Endodermal cell (in vitro differentiated cells): ENCODE data around the gene SLC22A3. TPM values are rescaled to one million over a fixed set of nuclear protein-coding genes. Genes with fewer than 3 reads are reported as not detected.
A peak's percentile ranks its signal among the peaks of the same experiment; 100 is the strongest.

Experiments
- DNase-seq: peaks from one replicate; pipeline ENCODE4 v3.0.0-alpha.2; 2017
- H3K27ac ChIP-seq: 2 replicates; pipeline ENCODE4 v1.5.1; 2013; ENCODE audit warnings: mild to moderate bottlenecking, low read depth, low read length, moderate library complexity
- H3K27me3 ChIP-seq: 2 replicates; pipeline ENCODE4 v1.6.1; 2013; ENCODE audit warnings: mild to moderate bottlenecking, low read length, moderate library complexity; ENCODE audit not compliant: insufficient read depth, control insufficient read depth, poor library complexity, severe bottlenecking
- H3K36me3 ChIP-seq: 2 replicates; pipeline ENCODE4 v1.7.0; 2013; ENCODE audit warnings: mild to moderate bottlenecking, low read length, moderate library complexity; ENCODE audit not compliant: control insufficient read depth, insufficient read depth
- H3K4me1 ChIP-seq: one replicate; pipeline ENCODE4 v1.7.0; 2013; ENCODE audit warnings: low read length; ENCODE audit not compliant: control insufficient read depth, insufficient read depth
- H3K4me3 ChIP-seq: 2 replicates; pipeline ENCODE4 v1.5.1; 2013; ENCODE audit warnings: mild to moderate bottlenecking, low read length, moderate library complexity
- H3K9ac ChIP-seq: 2 replicates; pipeline ENCODE4 v1.6.1; 2013; ENCODE audit warnings: mild to moderate bottlenecking, low read length, moderate library complexity; ENCODE audit not compliant: poor library complexity, severe bottlenecking; ENCODE audit errors: extremely low read depth
- H3K9me3 ChIP-seq: 2 replicates; pipeline ENCODE4 v1.6.1; 2013; ENCODE audit warnings: mild to moderate bottlenecking, low read length, moderate library complexity; ENCODE audit not compliant: control insufficient read depth
- H3K27ac Mint-ChIP-seq: 2 replicates; pipeline ENCODE4 v1.8.0; 2020; ENCODE audit warnings: mixed read lengths
- H3K27me3 Mint-ChIP-seq: 2 replicates; pipeline ENCODE4 v1.8.0; 2021; ENCODE audit warnings: mild to moderate bottlenecking, mixed read lengths; ENCODE audit not compliant: insufficient read depth
- H3K36me3 Mint-ChIP-seq: 2 replicates; pipeline ENCODE4 v1.8.0; 2020; ENCODE audit warnings: low read depth, mixed read lengths
- H3K4me1 Mint-ChIP-seq: 2 replicates; pipeline ENCODE4 v1.8.0; 2020; ENCODE audit warnings: mixed read lengths
- H3K4me3 Mint-ChIP-seq: 2 replicates; pipeline ENCODE4 v1.8.0; 2020; ENCODE audit warnings: mild to moderate bottlenecking, moderate library complexity, mixed read lengths
- H3K9me3 Mint-ChIP-seq: 2 replicates; pipeline ENCODE4 v1.8.0; 2020; ENCODE audit warnings: mild to moderate bottlenecking, mixed read lengths
- WGBS, 2 experiments: methylation state at CpG; one replicate each; pipeline versions ENCODE4 v1.1.5 to v1.1.7; 2013; ENCODE audit warnings: missing lambda C conversion rate in 2 of 2, mixed read lengths in 1 of 2; ENCODE audit not compliant: insufficient coverage in 1 of 2, insufficient read length in 1 of 2; 5-methylcytosine and 5-hydroxymethylcytosine counted together
- total RNA-seq, 2 donors: library from RNA; stranded (reverse); fragmentation: NEBNext Ultra II Directional in 1 of 2; extraction: Animal tissue kit (Norgen Biotek cat#: 25700) in 1 of 2; gene quantifications; 2 replicates in 1 of 2; 3 replicates in 1 of 2; pipeline ENCODE4 v1.2.1, GENCODE V29; 2021
- TF ChIP-seq, protein P1 (sequence below): fragments of 200-600 bp; sonication (generic); conservative IDR thresholded peaks from 2 replicates; pipeline ENCODE4 v1.5.0; 2021; ENCODE audit warnings: antibody characterized with exemption, mild to moderate bottlenecking

SLC22A3 gene
- total RNA-seq, 2 donors from 2014 or later, result 3.1 to 7.4 TPM

DNA sequence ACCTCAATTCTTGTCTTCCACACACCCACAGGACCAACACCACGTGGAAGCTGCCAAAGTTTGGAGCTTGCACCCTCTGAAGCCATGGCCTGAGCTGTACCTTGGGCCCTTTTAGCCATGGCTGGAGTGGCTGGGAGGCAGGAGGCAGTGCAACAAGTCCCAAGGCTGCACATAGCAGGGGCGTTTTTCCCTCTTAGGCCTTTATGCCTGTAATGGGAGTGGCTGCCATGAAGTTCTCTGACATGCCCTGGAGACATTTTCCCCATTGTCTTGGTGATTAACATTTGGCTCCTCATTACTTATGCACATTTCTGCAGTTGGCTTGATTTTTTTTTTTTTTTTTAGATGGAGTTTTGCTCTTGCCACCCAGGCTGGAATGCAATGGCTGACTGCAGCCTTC is 44.4 kb upstream of the SLC22A3 start:
- H3K4me1 Mint-ChIP-seq, result peaks cover 20% of the 10 kb centered on the region
- H3K27ac Mint-ChIP-seq, result no peak overlapping the region
- no peaks in the 10 kb centered on the region for H3K27me3 Mint-ChIP-seq
- WGBS, 2 experiments, result 67 to 91% methylated on average over 1 to 2 of the region's 2 CpGs
- Histone ChIP-seq H3K27me3 (no peaks in the 10 kb centered on the region), H3K4me3 (peak overlapping the region; percentile 50), H3K9me3 (peaks cover 33% of the 10 kb centered on the region), H3K36me3 (no peaks in the 10 kb centered on the region), H3K4me1 (peaks cover 14% of the 10 kb centered on the region), H3K9ac (no peak overlapping the region), H3K27ac (no peak overlapping the region)
- DNase-seq, result no peak
- H3K36me3 Mint-ChIP-seq, result peaks cover 4% of the 10 kb centered on the region
- H3K4me3 Mint-ChIP-seq, result no peak overlapping the region
- TF ChIP-seq, protein P1, sequence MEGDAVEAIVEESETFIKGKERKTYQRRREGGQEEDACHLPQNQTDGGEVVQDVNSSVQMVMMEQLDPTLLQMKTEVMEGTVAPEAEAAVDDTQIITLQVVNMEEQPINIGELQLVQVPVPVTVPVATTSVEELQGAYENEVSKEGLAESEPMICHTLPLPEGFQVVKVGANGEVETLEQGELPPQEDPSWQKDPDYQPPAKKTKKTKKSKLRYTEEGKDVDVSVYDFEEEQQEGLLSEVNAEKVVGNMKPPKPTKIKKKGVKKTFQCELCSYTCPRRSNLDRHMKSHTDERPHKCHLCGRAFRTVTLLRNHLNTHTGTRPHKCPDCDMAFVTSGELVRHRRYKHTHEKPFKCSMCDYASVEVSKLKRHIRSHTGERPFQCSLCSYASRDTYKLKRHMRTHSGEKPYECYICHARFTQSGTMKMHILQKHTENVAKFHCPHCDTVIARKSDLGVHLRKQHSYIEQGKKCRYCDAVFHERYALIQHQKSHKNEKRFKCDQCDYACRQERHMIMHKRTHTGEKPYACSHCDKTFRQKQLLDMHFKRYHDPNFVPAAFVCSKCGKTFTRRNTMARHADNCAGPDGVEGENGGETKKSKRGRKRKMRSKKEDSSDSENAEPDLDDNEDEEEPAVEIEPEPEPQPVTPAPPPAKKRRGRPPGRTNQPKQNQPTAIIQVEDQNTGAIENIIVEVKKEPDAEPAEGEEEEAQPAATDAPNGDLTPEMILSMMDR, result no peak
- peaks cover 43% of the 10 kb centered on the region for H3K9me3 Mint-ChIP-seq

DNA sequence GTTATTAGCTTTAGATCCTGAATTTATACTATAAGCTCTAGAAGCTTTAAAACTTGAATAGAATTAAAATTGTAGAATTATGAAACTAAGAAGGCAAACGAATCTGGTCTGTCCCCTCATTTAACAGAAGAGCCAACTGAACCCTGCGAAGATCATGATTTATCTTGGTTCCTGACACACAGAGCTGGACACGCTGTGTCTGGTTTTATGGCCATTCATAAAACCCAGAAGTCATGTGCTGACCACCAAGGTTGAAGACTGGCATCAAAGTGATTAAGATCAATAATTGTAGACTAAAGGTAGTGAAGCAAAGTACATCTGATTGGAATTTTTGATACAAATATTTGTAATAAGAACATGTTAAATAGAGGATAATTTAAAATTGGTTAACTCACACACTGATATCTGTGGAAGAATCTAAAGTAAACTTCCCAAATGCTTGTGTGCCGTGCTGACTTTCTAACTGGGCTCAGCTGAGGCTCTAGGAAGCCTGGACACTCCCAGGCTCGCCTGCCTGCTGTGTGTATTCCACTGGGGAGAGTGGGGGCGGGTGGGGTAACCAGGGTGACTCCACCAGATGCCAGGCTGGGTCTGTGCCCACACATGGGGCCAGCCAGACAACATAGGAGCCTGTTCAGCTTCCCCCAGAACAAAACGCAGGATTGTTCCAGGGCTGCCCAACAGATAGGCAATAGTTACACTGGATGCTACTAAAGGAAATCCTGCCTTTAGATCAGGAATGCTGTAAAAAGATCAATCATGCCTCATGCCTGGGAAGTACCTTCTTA is 42.1 kb upstream of the SLC22A3 start:
- WGBS, 2 experiments, result 84 to 92% methylated on average over 6 to 7 of the region's 7 CpGs

DNA sequence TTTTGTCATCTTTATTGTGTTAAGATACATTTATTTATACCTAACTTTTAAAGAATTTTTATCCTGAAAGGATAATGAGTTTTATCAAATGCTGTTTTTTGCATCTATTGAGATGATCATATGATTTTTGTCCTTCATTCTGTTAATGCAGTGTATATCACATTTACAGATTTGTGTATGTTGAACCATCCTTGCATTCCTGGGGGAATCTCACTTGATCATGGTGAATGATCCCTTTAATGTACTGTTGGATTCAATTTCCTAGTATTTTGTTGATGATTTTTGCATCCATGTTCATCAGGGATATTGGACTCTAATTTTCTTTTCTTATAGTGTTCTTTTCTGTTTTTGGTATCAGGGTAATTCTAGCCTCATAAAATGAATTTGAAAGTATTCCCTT is 38.5 kb upstream of the SLC22A3 start:
- H3K4me3 Mint-ChIP-seq, result no peak overlapping the region
- H3K4me1 Mint-ChIP-seq, result no peaks in the 10 kb centered on the region
- Histone ChIP-seq H3K27ac (no peak overlapping the region), H3K4me1 (no peaks in the 10 kb centered on the region), H3K4me3 (no peak overlapping the region), H3K9ac (no peak overlapping the region), H3K9me3 (peaks cover 59% of the 10 kb centered on the region), H3K27me3 (no peaks in the 10 kb centered on the region), H3K36me3 (no peaks in the 10 kb centered on the region)
- TF ChIP-seq, protein P1, result no peak
- peaks cover 65% of the 10 kb centered on the region for H3K9me3 Mint-ChIP-seq
- H3K27ac Mint-ChIP-seq, result no peak overlapping the region
- no peaks in the 10 kb centered on the region for H3K36me3 Mint-ChIP-seq
- DNase-seq, result no peak
- no peaks in the 10 kb centered on the region for H3K27me3 Mint-ChIP-seq

More for the DNA sequence above, 42.1 kb upstream of the SLC22A3 start:
- H3K9me3 Mint-ChIP-seq, result peaks cover 60% of the 10 kb centered on the region
- H3K4me1 Mint-ChIP-seq, result peaks cover 9% of the 10 kb centered on the region
- TF ChIP-seq, protein P1, result no peak
- Histone ChIP-seq H3K4me3 (peak overlapping the region; percentile 15), H3K9me3 (peaks cover 47% of the 10 kb centered on the region), H3K9ac (no peak overlapping the region), H3K27me3 (no peaks in the 10 kb centered on the region), H3K4me1 (peaks cover 6% of the 10 kb centered on the region), H3K27ac (no peak overlapping the region), H3K36me3 (no peaks in the 10 kb centered on the region)
- H3K27ac Mint-ChIP-seq, result no peak overlapping the region
- no peak for DNase-seq
- H3K27me3 Mint-ChIP-seq, result no peaks in the 10 kb centered on the region
- peaks cover 4% of the 10 kb centered on the region for H3K36me3 Mint-ChIP-seq
- no peak overlapping the region for H3K4me3 Mint-ChIP-seq
